AG04449 (cell line): ENCODE measurements around the gene KCNH8.

ENCODE experiments used
- CTCF ChIA-PET: fragments of 350-600 bp; formaldehyde crosslinking; extraction: SDS; loops from one replicate; lab custom pipeline; 2021; ENCODE audit warnings: antibody characterized with exemption; lab: Yijun Ruan, JAX
- POLR2A ChIA-PET: fragments of 400-600, 350-600 bp; formaldehyde crosslinking; extraction: SDS; loops from one replicate; lab custom pipeline; 2020; ENCODE audit warnings: antibody characterized with exemption, inconsistent platforms; lab: Yijun Ruan, JAX
- DNase-seq: peaks from one replicate; pipeline ENCODE4 v3.0.0-alpha.2; 2010; ENCODE audit warnings: low read depth, low spot score
- H3K4me3 ChIP-seq: 2 replicates; pipeline ENCODE4 v1.5.1; 2011; ENCODE audit warnings: low read depth, mild to moderate bottlenecking, control low read depth, low read length
- TF ChIP-seq, protein P1 (sequence below): IDR thresholded peaks from one replicate; pipeline ENCODE4 v1.5.1; 2011; ENCODE audit warnings: mild to moderate bottlenecking, moderate library complexity, low read length, control low read depth, inconsistent platforms; ENCODE audit not compliant: insufficient read depth; ENCODE audit errors: missing control alignments

KCNH8 gene

DNA sequence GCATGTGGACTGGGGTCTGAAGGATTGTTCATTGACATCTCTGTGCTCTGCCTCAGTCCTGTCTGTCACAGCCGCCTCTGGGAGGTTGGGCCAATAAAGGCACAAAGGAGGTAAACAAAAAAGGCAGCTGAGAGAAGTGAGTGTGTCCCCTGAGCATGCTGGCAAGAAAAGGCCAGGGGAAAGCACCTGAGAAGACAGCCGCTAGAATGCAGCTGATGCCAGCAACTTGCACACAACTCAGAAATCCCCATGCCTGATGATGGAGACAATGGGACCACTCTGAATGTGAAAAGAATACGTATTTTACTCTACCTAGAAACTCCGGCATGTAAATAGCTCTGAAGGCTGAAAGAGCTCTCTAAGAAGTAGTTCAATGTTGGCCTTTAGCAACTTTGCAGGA lies 118.7 kb downstream of the KCNH8 start:
- ChIA-PET CTCF (no interaction called here), POLR2A (no interaction called here)
- no peak overlapping the region for H3K4me3 ChIP-seq
- DNase-seq: no peak
- TF ChIP-seq, protein P1, sequence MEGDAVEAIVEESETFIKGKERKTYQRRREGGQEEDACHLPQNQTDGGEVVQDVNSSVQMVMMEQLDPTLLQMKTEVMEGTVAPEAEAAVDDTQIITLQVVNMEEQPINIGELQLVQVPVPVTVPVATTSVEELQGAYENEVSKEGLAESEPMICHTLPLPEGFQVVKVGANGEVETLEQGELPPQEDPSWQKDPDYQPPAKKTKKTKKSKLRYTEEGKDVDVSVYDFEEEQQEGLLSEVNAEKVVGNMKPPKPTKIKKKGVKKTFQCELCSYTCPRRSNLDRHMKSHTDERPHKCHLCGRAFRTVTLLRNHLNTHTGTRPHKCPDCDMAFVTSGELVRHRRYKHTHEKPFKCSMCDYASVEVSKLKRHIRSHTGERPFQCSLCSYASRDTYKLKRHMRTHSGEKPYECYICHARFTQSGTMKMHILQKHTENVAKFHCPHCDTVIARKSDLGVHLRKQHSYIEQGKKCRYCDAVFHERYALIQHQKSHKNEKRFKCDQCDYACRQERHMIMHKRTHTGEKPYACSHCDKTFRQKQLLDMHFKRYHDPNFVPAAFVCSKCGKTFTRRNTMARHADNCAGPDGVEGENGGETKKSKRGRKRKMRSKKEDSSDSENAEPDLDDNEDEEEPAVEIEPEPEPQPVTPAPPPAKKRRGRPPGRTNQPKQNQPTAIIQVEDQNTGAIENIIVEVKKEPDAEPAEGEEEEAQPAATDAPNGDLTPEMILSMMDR: no peak

DNA sequence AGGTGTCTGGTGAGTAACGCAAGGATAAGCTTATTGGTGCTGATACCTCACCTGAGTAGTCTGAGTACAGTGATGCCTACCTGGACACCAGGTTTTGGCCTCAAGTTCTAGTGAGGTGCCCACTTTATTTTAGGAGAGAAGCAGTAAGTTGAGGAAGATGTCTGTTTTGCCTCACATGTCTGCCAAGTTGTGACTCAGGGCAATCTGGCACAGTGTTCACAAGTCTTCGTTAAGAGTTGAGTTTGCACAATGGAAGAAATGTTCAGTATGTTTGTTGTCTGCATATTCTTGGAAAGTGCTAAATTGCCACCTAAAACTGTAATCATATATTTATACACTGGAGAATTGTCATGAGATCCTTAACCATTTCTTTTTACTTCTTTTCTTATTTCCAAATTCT lies 122.2 kb downstream of the KCNH8 start:
- H3K4me3 ChIP-seq: no peak overlapping the region
- ChIA-PET POLR2A (no interaction called here), CTCF (no interaction called here)
- no peak for DNase-seq
- TF ChIP-seq, protein P1: no peak

DNA sequence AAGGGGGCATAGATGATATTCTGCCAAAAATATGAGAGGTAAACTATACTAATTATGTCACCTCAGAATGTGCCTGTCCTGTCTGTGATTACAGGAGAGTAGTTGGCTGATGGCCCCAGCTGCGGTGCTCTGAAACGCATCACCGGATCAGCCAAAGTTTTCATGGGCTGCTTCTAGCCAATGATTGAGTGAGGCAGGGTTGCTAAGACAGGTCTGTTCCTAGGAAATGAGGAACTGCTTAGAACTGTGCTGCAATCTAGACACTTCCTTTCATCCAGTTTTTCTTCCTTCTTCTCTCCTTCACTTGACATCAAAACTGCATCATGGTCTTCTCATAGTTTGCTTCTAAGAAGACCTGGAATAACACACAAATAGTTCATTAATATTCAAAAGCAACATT lies 124.0 kb downstream of the KCNH8 start:
- CTCF ChIA-PET: no interaction called here
- H3K4me3 ChIP-seq: no peak overlapping the region
- POLR2A ChIA-PET: no interaction called here
- DNase-seq: no peak
- TF ChIP-seq, protein P1: no peak

DNA sequence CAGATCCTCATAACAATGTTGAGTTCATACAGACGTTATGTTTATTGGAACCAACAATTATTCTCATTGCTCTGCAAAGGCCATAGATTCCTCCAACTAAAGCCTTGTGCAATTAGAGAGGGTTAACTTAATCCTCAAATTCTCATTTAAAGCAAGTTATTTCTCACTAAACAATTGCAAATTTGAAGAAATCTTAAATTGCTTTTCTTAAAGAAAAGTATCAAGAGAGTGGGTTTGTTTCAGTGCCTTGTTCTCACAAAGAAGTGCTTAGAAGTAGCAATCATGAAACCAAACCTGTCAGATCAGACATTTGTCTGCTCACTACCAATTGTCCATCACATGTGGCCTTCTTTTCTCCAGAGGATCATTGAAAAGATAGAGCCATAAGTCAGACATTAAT lies 124.8 kb downstream of the KCNH8 start:
- CTCF ChIA-PET: no interaction called here
- no peak overlapping the region for H3K4me3 ChIP-seq
- TF ChIP-seq, protein P1: no peak
- POLR2A ChIA-PET: no interaction called here
- DNase-seq: no peak

DNA sequence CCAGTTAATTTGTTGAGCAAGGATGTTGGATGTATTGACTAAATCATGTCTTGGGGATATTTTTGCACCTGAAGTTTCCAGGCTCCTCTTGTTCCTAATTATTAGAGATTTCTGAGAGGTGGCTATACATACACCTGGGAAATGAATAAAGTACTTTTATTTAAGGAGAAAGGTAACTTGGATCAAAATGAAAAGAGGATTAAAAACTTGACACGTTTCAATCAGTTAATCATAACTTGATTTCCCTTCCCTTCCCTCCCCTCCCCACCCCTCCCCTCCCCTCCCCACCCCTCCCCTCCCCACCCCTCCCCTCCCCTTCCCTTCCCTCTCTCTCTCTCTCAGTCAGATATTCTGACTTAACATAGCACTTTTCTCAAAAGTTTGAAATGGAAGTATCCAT lies 126.3 kb downstream of the KCNH8 start:
- TF ChIP-seq, protein P1: no peak
- ChIA-PET POLR2A (no interaction called here), CTCF (no interaction called here)
- H3K4me3 ChIP-seq: no peak overlapping the region
- no peak for DNase-seq

DNA sequence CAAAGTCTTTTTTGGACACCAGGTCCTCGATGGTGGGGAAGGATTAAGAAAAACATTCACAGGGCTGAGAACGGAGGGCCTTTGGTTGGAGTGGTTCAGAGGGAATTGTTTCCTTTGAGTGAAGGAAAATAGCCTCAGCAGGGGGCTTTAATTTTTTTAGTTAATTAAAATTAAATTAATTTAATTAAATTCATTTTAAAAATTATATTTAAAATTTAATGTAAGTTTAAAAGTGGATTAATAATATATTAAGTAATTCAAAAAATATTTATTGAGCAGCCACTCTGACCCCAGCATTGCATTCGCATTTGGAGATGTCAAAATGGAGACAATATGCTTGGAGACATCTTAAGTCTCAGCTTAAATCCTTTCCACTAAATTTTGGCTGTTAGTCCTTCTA lies 136.7 kb downstream of the KCNH8 start:
- no peak for DNase-seq
- H3K4me3 ChIP-seq: no peak overlapping the region
- TF ChIP-seq, protein P1: no peak
- ChIA-PET POLR2A (no interaction called here), CTCF (no interaction called here)

DNA sequence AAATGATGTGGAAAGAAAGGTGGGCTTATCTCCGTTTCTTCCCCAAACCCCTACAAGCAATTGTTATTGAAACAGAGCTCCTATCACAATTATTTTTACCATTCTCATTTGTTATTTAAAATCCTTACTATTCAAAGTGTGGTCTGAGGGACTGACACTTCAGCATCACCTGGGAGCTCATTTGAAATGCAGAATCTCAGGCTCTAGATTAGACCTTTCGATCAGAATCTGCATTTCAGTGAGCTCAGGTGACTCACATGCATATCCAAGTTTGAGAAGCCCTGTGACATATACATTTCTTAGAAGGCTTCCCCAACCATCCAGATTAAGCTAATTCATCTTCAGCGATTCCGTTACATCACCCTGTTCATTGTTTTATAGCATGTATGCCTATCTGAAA lies 145.0 kb downstream of the KCNH8 start:
- H3K4me3 ChIP-seq: no peak overlapping the region
- ChIA-PET POLR2A (no interaction called here), CTCF (no interaction called here)
- DNase-seq: no peak
- TF ChIP-seq, protein P1: no peak
